Measurements from ENCODE around the gene NR1D1.

The NR1D1 gene

GRCh38 chr17:40112718-40113109, 12.3 kb upstream of the NR1D1 start:
- H3K27ac ChIP-seq: peak overlapping the region; percentile 91
- no peak for DNase-seq (ENCODE audit: low spot score)
- CTCF ChIA-PET: interaction anchor here (0.6 to 1.9 kb wide), 5 partner anchors 55 to 384 kb away, joined by 3 to 7 read pairs (median 4); no protein-coding TSS in a partner anchor
- TF ChIP-seq, protein P1, sequence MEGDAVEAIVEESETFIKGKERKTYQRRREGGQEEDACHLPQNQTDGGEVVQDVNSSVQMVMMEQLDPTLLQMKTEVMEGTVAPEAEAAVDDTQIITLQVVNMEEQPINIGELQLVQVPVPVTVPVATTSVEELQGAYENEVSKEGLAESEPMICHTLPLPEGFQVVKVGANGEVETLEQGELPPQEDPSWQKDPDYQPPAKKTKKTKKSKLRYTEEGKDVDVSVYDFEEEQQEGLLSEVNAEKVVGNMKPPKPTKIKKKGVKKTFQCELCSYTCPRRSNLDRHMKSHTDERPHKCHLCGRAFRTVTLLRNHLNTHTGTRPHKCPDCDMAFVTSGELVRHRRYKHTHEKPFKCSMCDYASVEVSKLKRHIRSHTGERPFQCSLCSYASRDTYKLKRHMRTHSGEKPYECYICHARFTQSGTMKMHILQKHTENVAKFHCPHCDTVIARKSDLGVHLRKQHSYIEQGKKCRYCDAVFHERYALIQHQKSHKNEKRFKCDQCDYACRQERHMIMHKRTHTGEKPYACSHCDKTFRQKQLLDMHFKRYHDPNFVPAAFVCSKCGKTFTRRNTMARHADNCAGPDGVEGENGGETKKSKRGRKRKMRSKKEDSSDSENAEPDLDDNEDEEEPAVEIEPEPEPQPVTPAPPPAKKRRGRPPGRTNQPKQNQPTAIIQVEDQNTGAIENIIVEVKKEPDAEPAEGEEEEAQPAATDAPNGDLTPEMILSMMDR (conservative IDR thresholded peaks at IDR 0.05; ENCODE audit: low read depth): no peak
- POLR2A ChIA-PET (ENCODE audit: low non-redundant PET): interaction anchor here (0.6 to 0.9 kb wide), 2 partner anchors 14 to 390 kb away, joined by 4 read pairs; no protein-coding TSS in a partner anchor

- CTCF ChIA-PET: interaction anchor here (0.5 to 2.7 kb wide), 10 partner anchors 12 to 385 kb away, joined by 3 to 11 read pairs (median 3); partner anchors contain the start of genes MED24 and NR1D1
- DNase-seq (ENCODE audit: low spot score): no peak
- peak overlapping the region; percentile 91 for H3K27ac ChIP-seq
- TF ChIP-seq, protein P1 (conservative IDR thresholded peaks at IDR 0.05; ENCODE audit: low read depth): no peak
- POLR2A ChIA-PET (ENCODE audit: low non-redundant PET): interaction anchor here (0.8 to 1.0 kb wide), 3 partner anchors 12 to 51 kb away, joined by 3 to 6 read pairs (median 3); partner anchors contain the start of gene NR1D1
These were observed 11.9 kb upstream of the NR1D1 start for GRCh38 chr17:40112191-40112711.

GRCh38 chr17:40111221-40112128, 11.1 kb upstream of the NR1D1 start:
- TF ChIP-seq, protein P1 (conservative IDR thresholded peaks at IDR 0.05; ENCODE audit: low read depth): peak; percentile 86
- POLR2A ChIA-PET (ENCODE audit: low non-redundant PET): interaction anchor here (0.8 to 1.0 kb wide), 3 partner anchors 11 to 51 kb away, joined by 3 to 6 read pairs (median 3); partner anchors contain the start of gene NR1D1
- CTCF ChIA-PET: interaction anchor here (0.5 to 2.7 kb wide), 12 partner anchors 12 to 285 kb away, joined by 3 to 11 read pairs (median 3); partner anchors contain the start of genes MED24, NR1D1 and THRA
- DNase-seq (ENCODE audit: low spot score): peak; percentile 95
- H3K27ac ChIP-seq: peak overlapping the region; percentile 91

GRCh38 chr17:40110026-40110845, 9.8 kb upstream of the NR1D1 start:
- peak overlapping the region; percentile 91 for H3K27ac ChIP-seq
- CTCF ChIA-PET: interaction anchor here (0.6 to 2.7 kb wide), 5 partner anchors 10 to 47 kb away, joined by 3 to 11 read pairs (median 3); partner anchors contain the start of genes NR1D1 and THRA
- TF ChIP-seq, protein P1 (conservative IDR thresholded peaks at IDR 0.05; ENCODE audit: low read depth): no peak
- no peak for DNase-seq (ENCODE audit: low spot score)
- POLR2A ChIA-PET (ENCODE audit: low non-redundant PET): interaction anchor here (0.7 kb wide), 1 partner anchor 107 kb away, joined by 6 read pairs; no protein-coding TSS in a partner anchor

DNA sequence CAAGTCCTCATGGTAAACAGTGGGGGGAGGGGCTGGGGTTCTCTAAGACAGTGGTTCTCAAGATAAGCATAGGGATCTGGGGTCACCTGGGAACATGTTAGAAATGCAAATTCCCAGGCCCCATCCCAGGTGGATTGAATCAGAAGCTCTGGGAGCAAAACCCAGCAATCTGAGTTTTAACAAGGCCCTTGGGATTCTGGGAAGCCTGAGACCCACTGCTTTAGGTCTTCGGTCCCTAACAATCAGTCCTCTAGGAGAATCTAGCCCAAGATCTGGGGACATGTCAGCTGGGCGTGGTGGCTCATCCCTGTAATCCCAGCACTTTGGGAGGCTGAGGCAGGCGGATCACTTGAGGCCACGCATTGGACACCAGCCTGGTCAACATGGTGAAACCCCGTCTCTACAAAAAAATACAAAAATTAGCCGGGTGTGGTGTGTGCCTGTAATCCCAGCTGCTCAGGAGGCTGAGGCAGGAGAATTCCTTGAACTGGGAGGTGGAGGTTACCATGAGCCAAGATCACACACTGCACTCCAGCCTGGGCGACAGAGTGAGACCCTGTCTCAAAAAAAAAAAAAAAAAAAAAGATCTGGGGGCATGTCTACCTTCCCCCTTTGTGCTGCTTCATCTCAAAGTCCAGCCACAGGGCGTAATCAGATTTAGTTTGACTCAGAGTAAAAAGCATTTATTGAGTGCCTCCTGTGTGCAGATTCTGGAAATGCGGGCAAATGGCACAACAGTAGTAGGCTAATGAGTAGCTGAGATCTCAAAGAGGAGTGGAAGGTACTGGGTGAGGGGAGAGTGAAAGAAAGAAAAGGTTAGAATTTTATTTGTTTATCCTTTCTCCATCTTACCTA, 8.8 kb upstream of the NR1D1 start:
- TF ChIP-seq, protein P1 (conservative IDR thresholded peaks at IDR 0.05; ENCODE audit: low read depth): no peak
- H3K27ac ChIP-seq: peak overlapping the region; percentile 76
- DNase-seq (ENCODE audit: low spot score): no peak
- CTCF ChIA-PET: interaction anchor here (0.7 to 2.7 kb wide), 2 partner anchors 9 to 11 kb away, joined by 9 to 11 read pairs; partner anchors contain the start of gene NR1D1
- POLR2A ChIA-PET (ENCODE audit: low non-redundant PET): interaction anchor here (0.6 to 0.7 kb wide), 2 partner anchors 12 to 108 kb away, joined by 3 to 6 read pairs; no protein-coding TSS in a partner anchor

All from RWPE1 (cell line).